Measurements from ENCODE around the gene TMED6.
"Not testable (repeated sequence)": the region's sequence is repeated elsewhere in the genome, so short reads cannot be mapped to it uniquely, and the experiment has no call there.

The TMED6 gene

GRCh38 chr16:69296771-69297170, 54.8 kb downstream of the TMED6 start:
- DNase-seq = not testable (repeated sequence)

DNA sequence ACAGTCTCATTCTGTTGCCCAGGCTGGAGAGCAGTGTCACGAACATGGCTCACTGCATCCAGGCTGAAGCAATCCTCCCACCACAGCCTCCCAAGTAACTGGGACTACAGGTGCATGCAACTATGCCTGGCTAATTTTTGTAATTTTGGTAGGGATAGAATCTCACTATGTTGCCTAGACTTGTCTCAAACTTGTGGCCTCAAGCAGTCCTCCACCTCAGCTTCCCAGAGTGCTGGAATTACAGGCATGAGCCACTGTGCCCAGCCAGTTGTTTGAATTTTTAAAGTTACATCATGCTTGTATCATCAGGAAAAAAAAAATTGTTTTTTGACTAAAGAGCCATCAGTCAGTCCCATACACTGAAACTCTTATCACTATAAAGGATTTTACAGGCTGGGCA, 57.5 kb downstream of the TMED6 start:
- no peak for DNase-seq

DNA sequence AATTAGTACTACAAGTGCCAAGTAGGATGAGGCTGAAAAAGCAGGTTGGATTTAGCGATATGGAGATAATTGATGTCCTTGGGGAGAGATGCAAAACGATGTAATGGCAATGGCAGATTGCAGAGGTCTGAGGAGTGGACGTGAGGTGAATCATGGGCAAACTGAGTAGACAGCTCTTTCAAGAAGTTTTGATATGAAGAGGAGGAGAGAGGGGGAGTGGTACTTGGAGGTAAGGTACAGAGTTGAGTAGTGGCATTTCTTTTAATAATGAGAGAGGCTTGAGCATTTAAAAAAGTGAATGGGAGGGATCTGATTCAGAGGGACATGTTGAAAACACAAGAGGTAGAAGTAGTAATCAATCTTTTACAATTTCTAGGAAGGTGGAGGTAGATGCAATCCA, 58.2 kb downstream of the TMED6 start:
- DNase-seq = no peak
